Smooth muscle cell (in vitro differentiated cells): ENCODE results near the gene EPN3. TPM values are rescaled to one million over a fixed set of nuclear protein-coding genes. Genes with fewer than 3 reads are reported as not detected.

Source experiments
- DNase-seq: peaks from one replicate; lab custom pipeline; 2025; ENCODE audit not compliant: unreplicated experiment; lab: John Stamatoyannopoulos, UW
- H2AFZ ChIP-seq: fragments of 200-600 bp; sonication (generic); 2 replicates; pipeline ENCODE4 v1.6.0; 2016; ENCODE audit warnings: antibody characterized with exemption, low read depth, mild to moderate bottlenecking
- H3F3A ChIP-seq: fragments of 200-600 bp; sonication (generic); 2 replicates; pipeline ENCODE4 v1.6.0; 2017; ENCODE audit warnings: antibody characterized with exemption, low read depth
- H3K27ac ChIP-seq: fragments of 200-600 bp; sonication (generic); 2 replicates; pipeline ENCODE4 v1.5.1; 2016; ENCODE audit warnings: low read depth, mild to moderate bottlenecking
- H3K27me3 ChIP-seq: fragments of 200-600 bp; sonication (generic); 2 replicates; pipeline ENCODE4 v1.6.1; 2016; ENCODE audit warnings: low read depth, mild to moderate bottlenecking
- H3K36me3 ChIP-seq: fragments of 200-600 bp; sonication (generic); 2 replicates; pipeline ENCODE4 v1.5.1; 2016; ENCODE audit warnings: low read depth
- H3K4me1 ChIP-seq: fragments of 200-600 bp; sonication (generic); 2 replicates; pipeline ENCODE4 v1.5.1; 2016; ENCODE audit warnings: low read depth
- H3K4me2 ChIP-seq: fragments of 200-600 bp; sonication (generic); 2 replicates; pipeline ENCODE4 v1.6.0; 2016; ENCODE audit warnings: mild to moderate bottlenecking
- H3K4me3 ChIP-seq: fragments of 200-600 bp; sonication (generic); 2 replicates; pipeline ENCODE4 v1.5.1; 2016; ENCODE audit warnings: mild to moderate bottlenecking
- H3K79me2 ChIP-seq: fragments of 200-600 bp; sonication (generic); 2 replicates; pipeline ENCODE4 v1.6.0; 2016; ENCODE audit warnings: low read depth, mild to moderate bottlenecking
- H3K9ac ChIP-seq: fragments of 200-600 bp; sonication (generic); 2 replicates; pipeline ENCODE4 v1.6.0; 2016; ENCODE audit warnings: low read depth
- H3K9me3 ChIP-seq: fragments of 200-600 bp; sonication (generic); replicated peaks from 2 replicates; pipeline ENCODE4 v1.5.1; 2016; ENCODE audit warnings: low read depth
- H4K20me1 ChIP-seq: fragments of 200-600 bp; sonication (generic); 2 replicates; pipeline ENCODE4 v1.6.0; 2016; ENCODE audit warnings: low read depth
- CTCF ChIP-seq: fragments of 200-600 bp; sonication (generic); IDR thresholded peaks from 2 replicates; pipeline ENCODE4 v1.5.1; 2017; ENCODE audit warnings: borderline replicate concordance, mild to moderate bottlenecking, antibody characterized with exemption; ENCODE audit not compliant: insufficient read depth, poor library complexity, severe bottlenecking
- WGBS: methylation state at CpG from one replicate; pipeline ENCODE4 v1.1.7; 2016; ENCODE audit warnings: low lambda C conversion rate; 5-methylcytosine and 5-hydroxymethylcytosine counted together
- polyA plus RNA-seq: library from polyadenylated mRNA; unstranded; fragments of >200 nt; fragmentation: Nextera tagmentation; extraction: Ambion mirVana; gene quantifications from 2 replicates; pipeline ENCODE4 v1.2.1, GENCODE V29; 2016
- total RNA-seq: library from RNA; depleted of rRNA; stranded (reverse); fragments of >200 nt; gene quantifications from 2 replicates; pipeline ENCODE4 v1.2.3, GENCODE V29; 2014

Gene EPN3
- total and polyA plus RNA-seq, 2 experiments from 2014 or later: 3.9 to 5.1 TPM

GRCh38 chr17:50593321-50593720, 60.8 kb downstream of the EPN3 start:
- H3K4me3 ChIP-seq: no peak overlapping the region
- H3K27ac ChIP-seq: no peak overlapping the region
- H4K20me1 ChIP-seq: no peaks in the 10 kb centered on the region
- 37% methylated on average over 10 of the region's 10 CpGs for WGBS
- DNase-seq: no peak
- no peaks in the 10 kb centered on the region for H3F3A ChIP-seq
- H3K9ac ChIP-seq: no peak overlapping the region
- H3K79me2 ChIP-seq: no peaks in the 10 kb centered on the region
- no peak overlapping the region for H2AFZ ChIP-seq
- peaks cover 10% of the 10 kb centered on the region for H3K4me1 ChIP-seq
- no peaks in the 10 kb centered on the region for H3K36me3 ChIP-seq
- H3K9me3 ChIP-seq: no peaks in the 10 kb centered on the region
- TF ChIP-seq CTCF: no peak
- H3K27me3 ChIP-seq: no peaks in the 10 kb centered on the region
- H3K4me2 ChIP-seq: no peak overlapping the region

Other genes with a start within 250 kb of the EPN3 start
- 33.2 and 34.3 TPM in 2 replicates for gene XYLT2, start 186.6 kb upstream of the EPN3 start, total RNA-seq
- gene XYLT2, start 186.6 kb upstream of the EPN3 start, polyA plus RNA-seq: 32.3 and 41.4 TPM in 2 replicates
- 62.8 and 69.8 TPM in 2 replicates for gene MRPL27, start 159.6 kb upstream of the EPN3 start, total RNA-seq
- gene MRPL27, start 159.6 kb upstream of the EPN3 start, polyA plus RNA-seq: 130 and 138 TPM in 2 replicates
- gene EME1, start 159.5 kb upstream of the EPN3 start, total RNA-seq: 4.6 and 8.2 TPM in 2 replicates
- 9.6 and 12.9 TPM in 2 replicates for gene EME1, start 159.5 kb upstream of the EPN3 start, polyA plus RNA-seq
- gene LRRC59, start 135.2 kb upstream of the EPN3 start, total RNA-seq: 160 and 164 TPM in 2 replicates
- 139 and 161 TPM in 2 replicates for gene LRRC59, start 135.2 kb upstream of the EPN3 start, polyA plus RNA-seq
- gene ACSF2, start 106.5 kb upstream of the EPN3 start, total RNA-seq: 16.8 and 18.6 TPM in 2 replicates
- gene ACSF2, start 106.5 kb upstream of the EPN3 start, polyA plus RNA-seq: 13.7 and 21.3 TPM in 2 replicates
- gene CHAD, start 63.9 kb upstream of the EPN3 start, total RNA-seq: not detected in 2 replicates
- 0.43 and 1.1 TPM in 2 replicates for gene CHAD, start 63.9 kb upstream of the EPN3 start, polyA plus RNA-seq
- 11.4 and 20.1 TPM in 2 replicates for gene RSAD1, start 53.9 kb upstream of the EPN3 start, total RNA-seq
- gene RSAD1, start 53.9 kb upstream of the EPN3 start, polyA plus RNA-seq: 21.1 and 25.3 TPM in 2 replicates
- 0.18 and 0.90 TPM in 2 replicates for gene MYCBPAP, start 24.3 kb upstream of the EPN3 start, total RNA-seq
- gene MYCBPAP, start 24.3 kb upstream of the EPN3 start, polyA plus RNA-seq: 0.97 and 1.4 TPM in 2 replicates
- gene SPATA20, start 14.4 kb downstream of the EPN3 start, total RNA-seq: 62.7 and 107 TPM in 2 replicates
- gene SPATA20, start 14.4 kb downstream of the EPN3 start, polyA plus RNA-seq: 61.0 and 64.2 TPM in 2 replicates
- gene CACNA1G, start 28.0 kb downstream of the EPN3 start, total RNA-seq: 1.6 and 2.0 TPM in 2 replicates
- gene CACNA1G, start 28.0 kb downstream of the EPN3 start, polyA plus RNA-seq: 1.5 and 1.7 TPM in 2 replicates
- gene ABCC3, start 102.1 kb downstream of the EPN3 start, total RNA-seq: 1.3 and 4.3 TPM in 2 replicates
- gene ABCC3, start 102.1 kb downstream of the EPN3 start, polyA plus RNA-seq: 1.3 and 6.3 TPM in 2 replicates
- gene ANKRD40, start 175.2 kb downstream of the EPN3 start, total RNA-seq: 17.6 and 19.5 TPM in 2 replicates
- 8.2 and 10.1 TPM in 2 replicates for gene ANKRD40, start 175.2 kb downstream of the EPN3 start, polyA plus RNA-seq
- gene LUC7L3, start 186.9 kb downstream of the EPN3 start, total RNA-seq: 59.6 and 77.8 TPM in 2 replicates
- 75.9 and 110 TPM in 2 replicates for gene LUC7L3, start 186.9 kb downstream of the EPN3 start, polyA plus RNA-seq
- gene ANKRD40CL, start 234.8 kb downstream of the EPN3 start, total RNA-seq: not detected in 2 replicates
- gene ANKRD40CL, start 234.8 kb downstream of the EPN3 start, polyA plus RNA-seq: not detected in 2 replicates